Upper lobe of left lung (tissue), 6 donors: ENCODE data around the gene PLEKHA8. TPM values are rescaled to one million over a fixed set of nuclear protein-coding genes. Genes with fewer than 3 reads are reported as not detected.

Experiments
- ATAC-seq, 2 donors: fragments of 200-7000 bp; cut with Tn5 transposase; one replicate each; pipeline ENCODE4 v1.9.1; 2022; ENCODE audit warnings: mild to moderate bottlenecking in 2 of 2, moderate library complexity in 2 of 2; ENCODE audit not compliant: low FRiP score in 2 of 2
- DNase-seq, 2 donors: peaks; one replicate each; pipeline ENCODE4 v3.0.0-alpha.2; 2019 to 2020
- H3K27ac ChIP-seq, 4 donors: fragments of 200-600 bp; sonication (generic); one replicate each; pipeline ENCODE4 v1.5.1; 2016 to 2019
- H3K27me3 ChIP-seq, 4 donors: fragments of 200-600 bp; sonication (generic); one replicate each; pipeline ENCODE4 v1.5.1; 2017 to 2019
- H3K36me3 ChIP-seq, 4 donors: fragments of 200-600 bp; sonication (generic); one replicate each; pipeline ENCODE4 v1.5.1; 2016 to 2019
- H3K4me1 ChIP-seq, 4 donors: fragments of 200-600 bp; sonication (generic); one replicate each; pipeline ENCODE4 v1.5.1; 2018 to 2019
- H3K4me3 ChIP-seq, 4 donors: fragments of 200-600 bp; sonication (generic); one replicate each; pipeline ENCODE4 v1.5.1; 2017 to 2019; ENCODE audit warnings: mild to moderate bottlenecking in 2 of 4, moderate library complexity in 1 of 4
- H3K9me3 ChIP-seq, 4 donors: fragments of 200-600 bp; sonication (generic); one replicate each; pipeline ENCODE4 v1.5.1; 2018 to 2019
- EP300 ChIP-seq, 4 donors: sonication (generic); formaldehyde crosslinking; IDR thresholded peaks; one replicate each; pipeline ENCODE4 v1.5.1; 2017; ENCODE audit warnings: antibody characterized with exemption in 4 of 4, control low read depth in 2 of 4
- POLR2A ChIP-seq, 4 donors: fragments of 450-650 bp; IDR thresholded peaks; one replicate each; pipeline ENCODE4 v1.5.1; 2016 to 2017; ENCODE audit warnings: antibody characterized with exemption in 4 of 4, mild to moderate bottlenecking in 2 of 4
- POLR2AphosphoS5 ChIP-seq, 2 donors: sonication (generic); formaldehyde crosslinking; IDR thresholded peaks; one replicate each; pipeline ENCODE4 v1.5.1; 2017; ENCODE audit warnings: antibody characterized with exemption in 2 of 2
- WGBS, 2 donors: methylation state at CpG; one replicate each; pipeline ENCODE4 v1.1.5; 2017 to 2018; 5-methylcytosine and 5-hydroxymethylcytosine counted together
- total RNA-seq, 6 donors: library from RNA; depleted of rRNA in 4 of 6; stranded (reverse); fragments of >200 nt in 4 of 6; gene quantifications; one replicate each; pipeline versions ENCODE4 v1.1.0 to v1.2.1, GENCODE V29; 2016 to 2021
- TF ChIP-seq, protein P1 (sequence below), 6 experiments: fragments of 450-650 bp in 4 of 6; fragments of 200-600 bp in 2 of 6; sonication (generic) in 2 of 6; IDR thresholded peaks; one replicate each; pipeline ENCODE4 v1.5.1; 2016 to 2019; ENCODE audit warnings: antibody characterized with exemption in 6 of 6
- donor health status: DM: no; HTN: no; CAD: no; lungs with moderate emphysema.
- donor health status: DM: no; HTN: yes; CAD: no; lungs with severe emphysema.

The PLEKHA8 gene
- total RNA-seq, 6 donors from 2014 or later, result 5.8 to 22.0 (median 10.8) TPM

DNA sequence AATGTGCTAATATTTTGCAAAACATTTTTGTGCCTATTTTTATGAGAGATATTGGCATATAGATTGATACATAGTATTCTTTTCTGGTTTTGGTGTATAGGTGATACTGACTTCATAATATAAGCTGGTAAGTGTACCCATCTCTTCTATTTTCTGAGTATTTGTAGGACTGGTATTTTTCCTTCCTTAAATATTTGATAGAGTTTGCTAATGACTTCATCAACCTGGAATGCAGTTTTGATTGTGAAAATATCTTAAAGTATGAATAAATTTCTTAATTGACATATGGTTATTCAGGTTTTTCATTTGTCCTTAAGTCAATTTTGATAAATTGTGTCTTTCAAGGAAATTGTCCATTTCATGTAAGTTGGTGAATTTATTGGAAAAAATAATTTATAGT, 32.6 kb upstream of the PLEKHA8 start:
- no peak for TF ChIP-seq POLR2AphosphoS5 (IDR thresholded peaks at IDR 0.05)
- TF ChIP-seq POLR2A (IDR thresholded peaks at IDR 0.05), result no peak
- TF ChIP-seq EP300 (IDR thresholded peaks at IDR 0.05), result no peak
- peaks cover 8 to 20% (median 13%) of the 10 kb centered on the region in 4 donors for H3K9me3 ChIP-seq
- H3K27ac ChIP-seq, result no peak overlapping the region
- H3K27me3 ChIP-seq, result no peaks in the 10 kb centered on the region
- no peak for DNase-seq
- ATAC-seq, result no peak
- H3K4me1 ChIP-seq, result no peaks in the 10 kb centered on the region
- H3K4me3 ChIP-seq, result no peak overlapping the region
- no peaks in the 10 kb centered on the region for H3K36me3 ChIP-seq

DNA sequence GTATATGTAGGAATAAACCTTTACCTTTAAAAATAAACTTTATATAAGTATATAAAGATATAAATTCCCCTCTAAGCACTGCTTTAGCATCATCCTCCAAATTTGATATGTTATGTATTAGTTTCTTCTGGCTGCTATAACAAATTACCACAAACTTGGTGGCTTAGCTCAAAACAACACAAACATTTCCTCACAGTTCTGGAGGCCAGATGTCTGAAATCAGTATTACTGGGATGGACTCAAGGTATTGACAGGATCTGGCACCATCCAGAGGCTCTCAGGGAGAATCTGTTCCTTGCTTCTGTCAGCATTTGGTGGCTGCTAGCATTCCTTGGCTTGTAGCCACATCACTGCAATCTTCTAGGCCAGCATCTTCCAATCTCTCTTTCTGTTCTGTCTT, 31.9 kb upstream of the PLEKHA8 start:
- no peaks in the 10 kb centered on the region for H3K27me3 ChIP-seq
- H3K36me3 ChIP-seq, result no peaks in the 10 kb centered on the region
- TF ChIP-seq, protein P1, sequence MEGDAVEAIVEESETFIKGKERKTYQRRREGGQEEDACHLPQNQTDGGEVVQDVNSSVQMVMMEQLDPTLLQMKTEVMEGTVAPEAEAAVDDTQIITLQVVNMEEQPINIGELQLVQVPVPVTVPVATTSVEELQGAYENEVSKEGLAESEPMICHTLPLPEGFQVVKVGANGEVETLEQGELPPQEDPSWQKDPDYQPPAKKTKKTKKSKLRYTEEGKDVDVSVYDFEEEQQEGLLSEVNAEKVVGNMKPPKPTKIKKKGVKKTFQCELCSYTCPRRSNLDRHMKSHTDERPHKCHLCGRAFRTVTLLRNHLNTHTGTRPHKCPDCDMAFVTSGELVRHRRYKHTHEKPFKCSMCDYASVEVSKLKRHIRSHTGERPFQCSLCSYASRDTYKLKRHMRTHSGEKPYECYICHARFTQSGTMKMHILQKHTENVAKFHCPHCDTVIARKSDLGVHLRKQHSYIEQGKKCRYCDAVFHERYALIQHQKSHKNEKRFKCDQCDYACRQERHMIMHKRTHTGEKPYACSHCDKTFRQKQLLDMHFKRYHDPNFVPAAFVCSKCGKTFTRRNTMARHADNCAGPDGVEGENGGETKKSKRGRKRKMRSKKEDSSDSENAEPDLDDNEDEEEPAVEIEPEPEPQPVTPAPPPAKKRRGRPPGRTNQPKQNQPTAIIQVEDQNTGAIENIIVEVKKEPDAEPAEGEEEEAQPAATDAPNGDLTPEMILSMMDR (IDR thresholded peaks at IDR 0.05), result no peak
- TF ChIP-seq POLR2AphosphoS5 (IDR thresholded peaks at IDR 0.05), result no peak
- TF ChIP-seq POLR2A (IDR thresholded peaks at IDR 0.05), result no peak
- DNase-seq, result no peak
- no peak for ATAC-seq
- H3K4me1 ChIP-seq, result no peaks in the 10 kb centered on the region
- H3K9me3 ChIP-seq, result peaks cover 8 to 20% (median 13%) of the 10 kb centered on the region in 4 donors
- H3K4me3 ChIP-seq, result no peak overlapping the region
- H3K27ac ChIP-seq, result no peak overlapping the region

DNA sequence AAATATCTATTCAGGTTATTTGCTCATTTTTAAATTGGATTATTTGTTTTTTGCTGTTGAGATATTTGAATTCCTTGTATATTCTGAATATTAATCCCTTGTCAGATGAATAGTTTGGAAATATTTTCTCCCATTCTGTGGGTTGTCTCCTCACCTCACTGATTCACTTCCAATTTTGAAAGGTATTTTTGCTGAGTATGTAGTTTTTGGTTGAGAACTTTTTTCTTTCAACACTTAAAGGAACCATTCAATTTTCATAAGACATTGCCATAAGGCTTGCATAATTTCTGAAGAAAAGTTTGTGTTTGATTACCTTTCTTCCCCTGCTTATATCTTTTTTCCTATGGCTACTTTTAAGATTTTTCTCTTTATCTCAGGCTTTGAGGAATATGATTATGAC, 29.7 kb upstream of the PLEKHA8 start:
- no peaks in the 10 kb centered on the region for H3K36me3 ChIP-seq
- no peaks in the 10 kb centered on the region for H3K27me3 ChIP-seq
- peaks cover 3 to 11% (median 6%) of the 10 kb centered on the region in 4 donors for H3K9me3 ChIP-seq
- H3K27ac ChIP-seq, result no peak overlapping the region
- H3K4me3 ChIP-seq, result no peak overlapping the region
- no peak for DNase-seq
- no peak for ATAC-seq
- TF ChIP-seq, protein P1 (IDR thresholded peaks at IDR 0.05), result no peak
- TF ChIP-seq EP300 (IDR thresholded peaks at IDR 0.05), result no peak
- TF ChIP-seq POLR2A (IDR thresholded peaks at IDR 0.05), result no peak
- no peak for TF ChIP-seq POLR2AphosphoS5 (IDR thresholded peaks at IDR 0.05)
- no peaks in the 10 kb centered on the region for H3K4me1 ChIP-seq

DNA sequence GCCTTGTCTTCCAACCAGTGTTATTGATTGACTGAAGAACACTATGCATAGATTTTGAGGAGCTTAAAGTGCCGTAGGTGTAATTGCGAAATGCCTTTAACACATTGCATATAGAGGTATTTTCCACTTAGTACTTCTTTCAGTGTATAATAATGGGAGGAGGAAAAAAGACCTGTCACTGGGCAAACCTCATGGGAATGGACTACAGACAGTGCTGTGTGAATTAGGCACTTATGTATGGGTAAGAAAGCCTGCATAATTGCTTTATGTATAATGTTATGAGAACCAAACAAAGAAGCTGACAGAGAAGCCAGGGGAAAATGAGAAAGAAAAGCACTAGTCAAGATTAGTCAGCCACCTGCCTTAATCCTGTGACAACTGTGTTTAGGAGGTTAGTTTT, 26.2 kb upstream of the PLEKHA8 start:
- Histone ChIP-seq H3K4me3 (no peak overlapping the region), H3K4me1 (no peaks in the 10 kb centered on the region), H3K27me3 (no peaks in the 10 kb centered on the region), H3K36me3 (no peaks in the 10 kb centered on the region), H3K9me3 (peaks cover 0 to under 1% (median 0%) of the 10 kb centered on the region in 4 donors), H3K27ac (no peak overlapping the region)
- TF ChIP-seq, protein P1 (IDR thresholded peaks at IDR 0.05), result no peak
- no peak for TF ChIP-seq EP300 (IDR thresholded peaks at IDR 0.05)
- TF ChIP-seq POLR2A (IDR thresholded peaks at IDR 0.05), result no peak
- TF ChIP-seq POLR2AphosphoS5 (IDR thresholded peaks at IDR 0.05), result no peak
- ATAC-seq (no peak), DNase-seq (no peak)
- WGBS, 2 donors, result 80 to 82% methylated on average over 2 of the region's 2 CpGs

DNA sequence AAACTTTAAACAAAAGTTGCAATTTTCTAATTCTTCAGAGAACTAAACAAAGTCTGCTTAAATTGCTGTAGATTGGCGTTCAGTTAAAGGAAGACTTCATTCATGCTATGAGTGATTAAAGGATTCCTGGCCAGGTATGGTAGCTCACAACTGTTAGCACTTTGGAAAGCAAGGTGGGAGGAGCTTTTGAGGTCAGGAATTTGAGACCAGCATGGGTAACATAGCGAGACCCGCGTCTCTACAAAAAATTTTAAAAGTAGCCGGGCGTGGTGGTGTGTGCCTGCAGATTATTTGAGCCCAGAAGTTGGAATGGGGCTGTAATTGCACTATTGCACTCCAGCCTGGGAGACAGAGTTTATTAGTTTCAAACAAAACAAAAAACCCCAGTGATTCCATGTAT, 25.1 kb upstream of the PLEKHA8 start:
- no peak overlapping the region for H3K4me3 ChIP-seq
- WGBS, 2 donors, result 62 to 68% methylated on average over 6 of the region's 6 CpGs
- ATAC-seq (no peak), DNase-seq (no peak)
- TF ChIP-seq, protein P1 (IDR thresholded peaks at IDR 0.05), result no peak
- TF ChIP-seq POLR2AphosphoS5 (IDR thresholded peaks at IDR 0.05), result no peak
- no peak for TF ChIP-seq EP300 (IDR thresholded peaks at IDR 0.05)
- no peak for TF ChIP-seq POLR2A (IDR thresholded peaks at IDR 0.05)
- no peaks in the 10 kb centered on the region for H3K4me1 ChIP-seq
- no peaks in the 10 kb centered on the region for H3K36me3 ChIP-seq
- no peaks in the 10 kb centered on the region for H3K9me3 ChIP-seq
- H3K27ac ChIP-seq, result no peak overlapping the region
- H3K27me3 ChIP-seq, result no peaks in the 10 kb centered on the region
